HepG2 (cell line): ENCODE results near the gene MPIG6B. TPM values are rescaled to one million over a fixed set of nuclear protein-coding genes. Genes with fewer than 3 reads are reported as not detected.

Experiments used
- AGO1 ChIP-seq: fragments of 200-400 bp; formaldehyde crosslinking; IDR thresholded peaks from 2 replicates; pipeline ENCODE4 v1.6.1; 2017; ENCODE audit warnings: mild to moderate bottlenecking, low read depth, low read length, moderate library complexity; ENCODE audit not compliant: poor library complexity, severe bottlenecking
- CBX2 ChIP-seq, 2 experiments: fragments of 200-600 bp in 1 of 2; sonication (generic); formaldehyde crosslinking in 1 of 2; IDR thresholded peaks; 2 replicates each; pipeline versions ENCODE4 v1.7.0 to v1.8.1; 2018 to 2022; ENCODE audit warnings: low read depth in 2 of 2, low read length in 1 of 2, mild to moderate bottlenecking in 1 of 2, missing genetic modification reagents in 1 of 2
- CTCF ChIP-seq: sonication (generic); formaldehyde crosslinking; IDR thresholded peaks from 2 replicates; pipeline ENCODE4 v1.5.0; 2020; ENCODE audit warnings: mild to moderate bottlenecking, missing genetic modification reagents, moderate library complexity
- DDIT3 ChIP-seq: sonication (generic); formaldehyde crosslinking; IDR thresholded peaks from 2 replicates; pipeline ENCODE4 v1.4.0; 2020; ENCODE audit warnings: mild to moderate bottlenecking, missing genetic modification reagents
- EZH2 ChIP-seq: conservative IDR thresholded peaks from 2 replicates; pipeline ENCODE4 v1.6.1; 2012; ENCODE audit warnings: mild to moderate bottlenecking, low read depth, low read length, moderate library complexity
- GMEB1 ChIP-seq: sonication (generic); formaldehyde crosslinking; IDR thresholded peaks from 2 replicates; pipeline ENCODE4 v1.5.1; 2020; ENCODE audit warnings: missing genetic modification reagents, mild to moderate bottlenecking, borderline replicate concordance
- GTF2F1 ChIP-seq: fragments of 150-350 bp; IDR thresholded peaks from 2 replicates; pipeline ENCODE4 v1.6.1; 2014; ENCODE audit warnings: low read length
- HMGA1 ChIP-seq: sonication (generic); formaldehyde crosslinking; conservative IDR thresholded peaks from 2 replicates; pipeline ENCODE4 v1.4.0; 2020; ENCODE audit warnings: missing genetic modification reagents
- NBN ChIP-seq: fragments of 450-650 bp; conservative IDR thresholded peaks from 2 replicates; pipeline ENCODE4 v1.6.1; 2017
- PRDM15 ChIP-seq: sonication (generic); formaldehyde crosslinking; IDR thresholded peaks from 2 replicates; pipeline ENCODE4 v1.4.0; 2020; ENCODE audit warnings: missing genetic modification reagents
- SKIL ChIP-seq: sonication (generic); formaldehyde crosslinking; IDR thresholded peaks from 2 replicates; pipeline ENCODE4 v1.8.0; 2022; ENCODE audit warnings: missing genetic modification reagents, mild to moderate bottlenecking, moderate library complexity, borderline replicate concordance
- SNAPC2 ChIP-seq: sonication (generic); formaldehyde crosslinking; IDR thresholded peaks from 2 replicates; pipeline ENCODE4 v1.8.1; 2022; ENCODE audit warnings: mild to moderate bottlenecking, missing genetic modification reagents
- ZFP37 ChIP-seq: sonication (generic); formaldehyde crosslinking; IDR thresholded peaks from 2 replicates; pipeline ENCODE4 v1.4.0; 2020; ENCODE audit warnings: missing genetic modification reagents, borderline replicate concordance
- ZNF235 ChIP-seq: sonication (generic); formaldehyde crosslinking; IDR thresholded peaks from 2 replicates; pipeline ENCODE4 v1.8.1; 2023; ENCODE audit warnings: mild to moderate bottlenecking, missing genetic modification reagents, borderline replicate concordance
- ZNF329 ChIP-seq: sonication (generic); formaldehyde crosslinking; IDR thresholded peaks from 2 replicates; pipeline ENCODE4 v1.9.0; 2021; ENCODE audit warnings: low read depth, mild to moderate bottlenecking, missing genetic modification reagents
- ZNF446 ChIP-seq: sonication (generic); formaldehyde crosslinking; IDR thresholded peaks from 2 replicates; pipeline ENCODE4 v1.5.0; 2020; ENCODE audit warnings: mild to moderate bottlenecking, missing genetic modification reagents
- polyA plus RNA-seq, 8 experiments: library from polyadenylated mRNA; depleted of rRNA in 3 of 8; stranded (reverse) in 7 of 8; unstranded in 1 of 8; fragments of >200 nt; fragmentation: Illumina TruSeq in 4 of 8; extraction: Trizol in 4 of 8; gene quantifications; 2 replicates each; pipeline versions ENCODE4 v1.2.1 to v1.2.3, GENCODE V29; 2011 to 2016; ENCODE audit warnings: low read depth in 4 of 8, missing spikeins in 1 of 8, mixed read lengths in 1 of 8; ENCODE audit not compliant: insufficient read depth in 1 of 8
- total RNA-seq, 5 experiments: library from RNA; depleted of rRNA; stranded (reverse); fragments of >200 nt; fragmentation: Illumina TruSeq; extraction: Trizol; gene quantifications; 2 replicates each; pipeline ENCODE4 v1.2.3, GENCODE V29; 2016; ENCODE audit warnings: low read depth in 1 of 5

Gene MPIG6B
- total and polyA plus RNA-seq, 2 of the 13 experiments (the other 11 are each of a cell fraction or from before 2014, with no cell fraction given), result not detected

- TF ChIP-seq ZNF329 (CRISPR knock-in tag) (0 out of 2 replicates have a peak, but pooled peaks have one; percentile 43), PRDM15 (CRISPR knock-in tag) (no peak), CBX2 (IDR thresholded peaks at IDR 0.05; ENCODE audit: low read depth, low read length) (no peak), CBX2 (CRISPR knock-in tag; IDR thresholded peaks at IDR 0.05; ENCODE audit: low read depth) (no peak), NBN (0 out of 2 replicates have a peak, but pooled peaks have one; percentile 14), EZH2 (no peak), DDIT3 (no peak), ZNF446 (no peak), SKIL (CRISPR knock-in tag) (peak; percentile 90), GTF2F1 (no peak), ZFP37 (CRISPR knock-in tag) (peak; percentile 66), ZNF235 (CRISPR knock-in tag) (no peak), AGO1 (no peak), CTCF (CRISPR knock-in tag) (no peak), HMGA1 (CRISPR knock-in tag) (no peak), GMEB1 (CRISPR knock-in tag) (no peak), SNAPC2 (CRISPR knock-in tag) (no peak)
Measured at GRCh38 chr6:31737315-31737990, 14.3 kb downstream of the MPIG6B start (continued).
